GM12801 (cell line): Measurements from ENCODE around the gene DCAF17.

ENCODE experiments used
- TF ChIP-seq, protein P1 (sequence below): IDR thresholded peaks from one replicate; pipeline ENCODE4 v1.5.1; 2011; ENCODE audit warnings: control low read depth; ENCODE audit not compliant: insufficient read length; ENCODE audit errors: extremely low read depth

DCAF17 gene

DNA sequence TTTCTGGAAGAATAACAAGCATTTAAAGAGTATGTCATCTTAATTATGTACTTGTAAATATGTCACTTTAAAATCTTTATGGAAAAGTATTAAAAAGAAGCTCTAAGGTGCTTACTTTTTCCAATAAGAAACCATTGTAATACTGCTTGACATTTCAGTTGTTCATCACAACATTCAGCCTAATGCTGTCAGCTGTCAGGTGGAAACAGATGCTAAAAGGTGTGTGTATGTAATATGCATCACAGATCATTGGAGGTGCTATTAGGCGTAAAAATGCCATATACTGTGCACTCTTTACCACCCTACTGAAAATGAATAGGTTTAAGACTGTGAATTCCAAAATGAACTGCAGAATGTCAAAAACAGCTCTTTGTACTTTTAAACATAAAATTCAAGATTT is 40.5 kb upstream of the DCAF17 start:
- TF ChIP-seq, protein P1, sequence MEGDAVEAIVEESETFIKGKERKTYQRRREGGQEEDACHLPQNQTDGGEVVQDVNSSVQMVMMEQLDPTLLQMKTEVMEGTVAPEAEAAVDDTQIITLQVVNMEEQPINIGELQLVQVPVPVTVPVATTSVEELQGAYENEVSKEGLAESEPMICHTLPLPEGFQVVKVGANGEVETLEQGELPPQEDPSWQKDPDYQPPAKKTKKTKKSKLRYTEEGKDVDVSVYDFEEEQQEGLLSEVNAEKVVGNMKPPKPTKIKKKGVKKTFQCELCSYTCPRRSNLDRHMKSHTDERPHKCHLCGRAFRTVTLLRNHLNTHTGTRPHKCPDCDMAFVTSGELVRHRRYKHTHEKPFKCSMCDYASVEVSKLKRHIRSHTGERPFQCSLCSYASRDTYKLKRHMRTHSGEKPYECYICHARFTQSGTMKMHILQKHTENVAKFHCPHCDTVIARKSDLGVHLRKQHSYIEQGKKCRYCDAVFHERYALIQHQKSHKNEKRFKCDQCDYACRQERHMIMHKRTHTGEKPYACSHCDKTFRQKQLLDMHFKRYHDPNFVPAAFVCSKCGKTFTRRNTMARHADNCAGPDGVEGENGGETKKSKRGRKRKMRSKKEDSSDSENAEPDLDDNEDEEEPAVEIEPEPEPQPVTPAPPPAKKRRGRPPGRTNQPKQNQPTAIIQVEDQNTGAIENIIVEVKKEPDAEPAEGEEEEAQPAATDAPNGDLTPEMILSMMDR = no peak

DNA sequence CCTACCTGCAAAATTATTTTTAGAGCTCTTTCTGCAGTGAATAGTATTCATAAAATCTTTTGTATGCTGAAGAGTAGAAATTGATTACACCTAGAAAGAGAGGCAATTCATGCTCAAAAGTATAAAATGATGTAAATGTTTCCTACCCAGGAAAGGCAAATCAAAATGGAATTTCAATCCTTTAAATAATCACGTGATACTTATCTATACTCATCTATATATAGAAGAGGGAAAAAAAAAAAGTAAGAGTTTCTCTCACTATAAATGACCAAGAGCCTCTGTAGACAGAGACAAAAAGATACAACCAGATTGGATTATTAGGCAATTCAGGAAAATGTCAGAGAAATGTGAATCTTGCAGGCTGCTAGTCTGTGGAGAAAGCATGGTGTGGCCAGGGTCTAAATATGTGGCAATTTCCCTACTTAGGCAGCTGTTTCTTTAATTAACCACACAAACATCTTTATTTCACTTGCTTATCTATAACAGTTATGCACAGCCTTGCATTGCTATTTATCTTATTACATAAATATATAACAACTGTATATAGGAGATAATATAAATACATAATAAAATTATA is 39.8 kb upstream of the DCAF17 start:
- TF ChIP-seq, protein P1 = no peak

- TF ChIP-seq, protein P1 = no peak
These were observed 34.7 kb upstream of the DCAF17 start for GRCh38 chr2:171399292-171399691.

DNA sequence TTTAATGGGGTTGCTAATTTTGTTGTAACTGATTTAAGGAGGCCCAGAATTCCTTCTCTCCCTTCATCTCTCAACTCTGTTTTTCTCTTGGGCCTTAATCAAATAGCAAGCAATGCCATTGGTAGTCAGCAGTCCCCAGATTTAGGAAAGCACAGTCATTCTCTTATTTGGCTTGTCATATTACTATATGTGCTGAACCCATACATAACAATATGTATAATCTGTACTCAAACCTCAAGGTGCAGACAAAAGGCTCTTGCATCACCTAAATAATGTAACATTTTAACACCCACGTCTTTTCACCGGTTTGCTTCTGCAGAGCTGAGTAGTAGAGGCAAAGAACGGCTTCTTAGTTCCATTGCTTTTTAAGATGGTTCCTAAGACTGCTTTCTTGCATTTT is 33.6 kb upstream of the DCAF17 start:
- TF ChIP-seq, protein P1 = no peak

- TF ChIP-seq, protein P1 = no peak
These were observed 32.1 kb upstream of the DCAF17 start for GRCh38 chr2:171401947-171402346.

- TF ChIP-seq, protein P1 = no peak
These were observed 31.0 kb upstream of the DCAF17 start for GRCh38 chr2:171402906-171403580.

DNA sequence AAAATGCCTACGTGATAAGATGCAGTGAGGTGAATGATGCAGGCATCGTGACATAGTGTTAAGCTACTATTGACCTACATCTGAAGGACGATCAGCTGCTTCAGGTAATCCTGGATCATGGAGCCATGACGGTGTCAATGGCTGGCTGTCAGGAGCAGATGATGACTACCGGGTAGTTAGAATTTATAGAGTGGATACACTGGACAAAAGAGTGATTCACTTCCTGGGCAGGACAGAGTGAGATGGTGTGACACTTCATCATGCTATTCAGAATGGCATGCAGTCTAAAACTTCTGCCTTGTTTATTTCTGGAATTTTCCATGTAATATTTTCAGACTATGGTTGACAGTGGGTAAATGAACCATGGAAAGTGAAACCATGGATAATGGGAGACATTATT is 29.8 kb upstream of the DCAF17 start:
- TF ChIP-seq, protein P1 = no peak
